Endothelial cell of umbilical vein (primary cell): Measurements from ENCODE around the gene PGLYRP4. TPM values are rescaled to one million over a fixed set of nuclear protein-coding genes. Genes with fewer than 3 reads are reported as not detected.

Experiments used
- BruUV-seq: library from RNA; stranded (reverse); fragments of 400-500 nt; replicated peaks from 2 replicates; lab custom pipeline; 2021; lab: Mats Ljungman, UMichigan
- CTCF ChIA-PET: fragments of 300-600, 350-600 bp; sonication (Branson Sonifier 250); formaldehyde crosslinking; loops from one replicate; lab custom pipeline; 2021; ENCODE audit warnings: antibody characterized with exemption, inconsistent platforms; lab: Charles Lee
- POLR2A ChIA-PET: fragments of 300-600, 350-600 bp; sonication (Branson Sonifier 250); formaldehyde crosslinking; loops from one replicate; lab custom pipeline; 2021; ENCODE audit warnings: antibody characterized with exemption, inconsistent platforms; lab: Charles Lee
- DNase-seq: peaks from one replicate; pipeline ENCODE4 v3.0.0-alpha.2; 2011; ENCODE audit warnings: low read depth, low spot score
- FAIRE-seq: peaks from 2 replicates; lab custom pipeline; 2011; peaks lifted over from hg19 to GRCh38; lab: Jason Lieb, UNC
- H2AFZ ChIP-seq: 2 replicates; pipeline ENCODE4 v1.6.0; 2012; ENCODE audit warnings: low read depth, low read length, control low read depth, inconsistent platforms
- H3K27ac ChIP-seq: 2 replicates; pipeline ENCODE4 v1.5.1; 2011; ENCODE audit warnings: low read depth, mild to moderate bottlenecking, control low read depth, low read length, moderate library complexity; ENCODE audit not compliant: insufficient read depth
- H3K27me3 ChIP-seq, 2 experiments: 2 replicates each; pipeline versions ENCODE4 v1.6.0 to v1.6.1; 2011; ENCODE audit warnings: low read length in 2 of 2, mixed read lengths in 1 of 2; ENCODE audit not compliant: control insufficient read depth in 2 of 2, insufficient read depth in 2 of 2
- H3K36me3 ChIP-seq, 2 experiments: 2 replicates in 1 of 2; 3 replicates in 1 of 2; pipeline ENCODE4 v1.5.1; 2011; ENCODE audit warnings: low read length in 2 of 2, mild to moderate bottlenecking in 1 of 2, moderate library complexity in 1 of 2; ENCODE audit not compliant: control insufficient read depth in 2 of 2, insufficient read depth in 2 of 2; ENCODE audit errors: extremely low read depth in 1 of 2
- H3K4me1 ChIP-seq: 3 replicates; pipeline ENCODE4 v1.5.1; 2011; ENCODE audit warnings: mild to moderate bottlenecking, low read length; ENCODE audit not compliant: control insufficient read depth, insufficient read depth; ENCODE audit errors: extremely low read depth
- H3K4me2 ChIP-seq: 2 replicates; pipeline ENCODE4 v1.6.1; 2011; ENCODE audit warnings: low read length, control low read depth, mixed read lengths; ENCODE audit not compliant: insufficient read depth
- H3K4me3 ChIP-seq, 3 experiments: fragments of 200-600 bp in 1 of 3; sonication (generic), shearing (Covaris generic) in 1 of 3; replicated peaks in 1 of 3; 2 replicates each; pipeline ENCODE4 v1.5.1; 2011 to 2016; ENCODE audit warnings: control low read depth in 3 of 3, low read length in 3 of 3, mild to moderate bottlenecking in 2 of 3, inconsistent platforms in 1 of 3, low read depth in 1 of 3, moderate library complexity in 1 of 3; ENCODE audit not compliant: insufficient read depth in 1 of 3
- H3K79me2 ChIP-seq: 2 replicates; pipeline ENCODE4 v1.6.0; 2012; ENCODE audit warnings: low read length, inconsistent platforms; ENCODE audit not compliant: control insufficient read depth, insufficient read depth
- H3K9ac ChIP-seq: replicated peaks from 2 replicates; pipeline ENCODE3; 2011; ENCODE audit warnings: low read length, control low read depth; ENCODE audit not compliant: insufficient read depth; ENCODE audit errors: extremely low read depth
- H3K9me1 ChIP-seq: replicated peaks from 3 replicates; pipeline ENCODE4 v1.6.0; 2011; ENCODE audit warnings: mild to moderate bottlenecking, low read length; ENCODE audit not compliant: control insufficient read depth, insufficient read depth; ENCODE audit errors: extremely low read depth
- H3K9me3 ChIP-seq: replicated peaks from 2 replicates; pipeline ENCODE4 v1.5.1; 2012; ENCODE audit warnings: low read length, inconsistent platforms; ENCODE audit not compliant: control insufficient read depth, insufficient read depth
- H4K20me1 ChIP-seq: replicated peaks from 2 replicates; pipeline ENCODE3; 2011; ENCODE audit warnings: mild to moderate bottlenecking, low read length; ENCODE audit not compliant: control insufficient read depth, insufficient read depth; ENCODE audit errors: extremely low read depth
- EZH2 ChIP-seq: IDR thresholded peaks from 2 replicates; pipeline ENCODE4 v1.6.1; 2012; ENCODE audit warnings: borderline replicate concordance, low read depth, mild to moderate bottlenecking, moderate library complexity, low read length, inconsistent platforms; ENCODE audit not compliant: severe bottlenecking
- FOS ChIP-seq: IDR thresholded peaks from 2 replicates; pipeline ENCODE4 v1.6.1; 2011; ENCODE audit warnings: mild to moderate bottlenecking, low read length, moderate library complexity, borderline replicate concordance; ENCODE audit not compliant: insufficient read depth
- GATA2 ChIP-seq: IDR thresholded peaks from 2 replicates; pipeline ENCODE4 v1.7.0; 2011; ENCODE audit warnings: low read depth, mild to moderate bottlenecking, moderate library complexity, mixed read lengths, low read length; ENCODE audit not compliant: insufficient read length, insufficient read depth
- MAX ChIP-seq: IDR thresholded peaks from 2 replicates; pipeline ENCODE4 v1.6.1; 2011; ENCODE audit not compliant: insufficient read depth, insufficient read length
- POLR2A ChIP-seq: IDR thresholded peaks from 2 replicates; pipeline ENCODE4 v1.6.1; 2012; ENCODE audit warnings: low read depth, mild to moderate bottlenecking, control low read depth, low read length
- POLR2AphosphoS5 ChIP-seq: IDR thresholded peaks from 2 replicates; pipeline ENCODE4 v1.6.1; 2012; ENCODE audit warnings: low read depth, mild to moderate bottlenecking, control low read depth, low read length, moderate library complexity; ENCODE audit not compliant: insufficient read depth
- dilution Hi-C: fragments of 300-500 bp; cut with MboI; formaldehyde crosslinking; loops from one replicate; pipeline ENCODE4 v1.15.0; 2019; ENCODE audit warnings: low sequenced_read_pairs; ENCODE audit not compliant: extremely low pct_ligation_motif_present
- intact Hi-C: fragments of 100-400 bp; cut with micrococcal nuclease; formaldehyde crosslinking; loops from one replicate; pipeline ENCODE4 v1.10.0; 2022
- polyA plus RNA-seq, 4 experiments: library from polyadenylated mRNA; depleted of rRNA in 3 of 4; stranded (reverse) in 3 of 4; unstranded in 1 of 4; fragments of >200 nt; gene quantifications; 2 replicates each; pipeline versions ENCODE4 v1.2.1 to v1.2.3, GENCODE V29; 2011 to 2012; ENCODE audit warnings: missing spikeins in 1 of 4
- total RNA-seq: library from RNA; stranded (reverse); gene quantifications from 2 replicates; pipeline ENCODE4 v1.2.3, GENCODE V29; 2021
- TF ChIP-seq, protein P1 (sequence below), 2 donors: IDR thresholded peaks; 1 replicate in 1 of 2; 2 replicates in 1 of 2; pipeline ENCODE4 v1.5.1; 2011; ENCODE audit warnings: low read length in 2 of 2, mild to moderate bottlenecking in 2 of 2, moderate library complexity in 2 of 2, control low read depth in 1 of 2, inconsistent platforms in 1 of 2, low read depth in 1 of 2; ENCODE audit not compliant: insufficient read depth in 1 of 2; ENCODE audit errors: extremely low read depth in 1 of 2

Gene PGLYRP4
- total and polyA plus RNA-seq, 2 donors (not counting 3 experiments of a cell fraction or from before 2014, with no cell fraction given), result not detected

DNA sequence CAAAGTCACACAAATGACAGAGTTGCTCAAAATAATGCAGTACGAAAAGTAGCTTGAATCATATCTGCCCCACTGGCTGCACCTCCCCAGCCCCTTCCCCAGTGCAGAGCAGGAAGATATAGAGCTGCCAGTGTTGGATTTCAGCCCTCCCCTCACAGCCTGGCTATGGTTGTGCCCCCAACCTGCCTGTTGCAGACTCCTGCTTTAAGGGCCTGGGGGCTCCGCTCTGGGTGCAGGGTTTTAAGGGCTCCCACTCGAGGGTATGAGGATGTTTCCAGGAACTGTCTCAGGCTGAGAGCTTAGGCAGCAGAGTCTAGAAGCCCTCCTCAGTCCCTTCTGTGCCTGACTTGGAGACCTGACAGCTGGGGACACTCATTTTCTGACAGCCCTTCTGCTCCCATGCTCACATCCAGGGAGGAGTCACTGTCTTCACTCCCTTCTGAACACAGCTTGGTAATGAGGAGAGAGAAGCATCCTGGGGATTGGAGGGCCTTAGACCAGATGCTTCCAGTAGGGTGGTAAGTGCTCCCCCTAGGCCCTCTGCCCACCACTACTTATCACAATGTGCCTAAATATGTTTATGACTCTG, 13.6 kb upstream of the PGLYRP4 start:
- H2AFZ ChIP-seq, result no peak overlapping the region
- no peak overlapping the region for H3K27ac ChIP-seq
- no peaks in the 10 kb centered on the region for H3K27me3 ChIP-seq
- ChIA-PET CTCF (interaction anchor here (1.2 to 1.7 kb wide), 2 partner anchors 9 to 133 kb away, joined by 3 to 8 read pairs; no protein-coding TSS in a partner anchor), POLR2A (no interaction called here)
- no peaks in the 10 kb centered on the region for H3K4me1 ChIP-seq
- no TSS peak for BruUV-seq
- H3K9me3 ChIP-seq, result no peaks in the 10 kb centered on the region
- no peaks in the 10 kb centered on the region for H4K20me1 ChIP-seq
- H3K36me3 ChIP-seq, result no peaks in the 10 kb centered on the region
- intact Hi-C loops, result no loop called here
- no peak overlapping the region for H3K4me2 ChIP-seq
- dilution Hi-C loops, result no loop called here
- H3K4me3 ChIP-seq, result no peak overlapping the region
- FAIRE-seq, result no peak
- H3K9me1 ChIP-seq, result no peaks in the 10 kb centered on the region
- DNase-seq, result no peak
- no peaks in the 10 kb centered on the region for H3K79me2 ChIP-seq
- TF ChIP-seq MAX (no peak), GATA2 (no peak), POLR2A (no peak), EZH2 (no peak), POLR2AphosphoS5 (no peak), FOS (no peak)
- TF ChIP-seq, protein P1, sequence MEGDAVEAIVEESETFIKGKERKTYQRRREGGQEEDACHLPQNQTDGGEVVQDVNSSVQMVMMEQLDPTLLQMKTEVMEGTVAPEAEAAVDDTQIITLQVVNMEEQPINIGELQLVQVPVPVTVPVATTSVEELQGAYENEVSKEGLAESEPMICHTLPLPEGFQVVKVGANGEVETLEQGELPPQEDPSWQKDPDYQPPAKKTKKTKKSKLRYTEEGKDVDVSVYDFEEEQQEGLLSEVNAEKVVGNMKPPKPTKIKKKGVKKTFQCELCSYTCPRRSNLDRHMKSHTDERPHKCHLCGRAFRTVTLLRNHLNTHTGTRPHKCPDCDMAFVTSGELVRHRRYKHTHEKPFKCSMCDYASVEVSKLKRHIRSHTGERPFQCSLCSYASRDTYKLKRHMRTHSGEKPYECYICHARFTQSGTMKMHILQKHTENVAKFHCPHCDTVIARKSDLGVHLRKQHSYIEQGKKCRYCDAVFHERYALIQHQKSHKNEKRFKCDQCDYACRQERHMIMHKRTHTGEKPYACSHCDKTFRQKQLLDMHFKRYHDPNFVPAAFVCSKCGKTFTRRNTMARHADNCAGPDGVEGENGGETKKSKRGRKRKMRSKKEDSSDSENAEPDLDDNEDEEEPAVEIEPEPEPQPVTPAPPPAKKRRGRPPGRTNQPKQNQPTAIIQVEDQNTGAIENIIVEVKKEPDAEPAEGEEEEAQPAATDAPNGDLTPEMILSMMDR (IDR thresholded peaks at IDR 0.05; ENCODE audit: extremely low read depth in 1 of 2, insufficient read depth in 1 of 2, low read depth in 1 of 2, low read length in 2 of 2), result no peak
- H3K9ac ChIP-seq, result no peak overlapping the region
